AG04449 (cell line): Measurements from ENCODE around the gene PHGDH.
"Not testable (repeated sequence)": the region's sequence is repeated elsewhere in the genome, so short reads cannot be mapped to it uniquely, and the experiment has no call there.

ENCODE experiments used
- CTCF ChIA-PET: fragments of 350-600 bp; formaldehyde crosslinking; extraction: SDS; loops from one replicate; lab custom pipeline; 2021; ENCODE audit warnings: antibody characterized with exemption; lab: Yijun Ruan, JAX
- POLR2A ChIA-PET: fragments of 400-600, 350-600 bp; formaldehyde crosslinking; extraction: SDS; loops from one replicate; lab custom pipeline; 2020; ENCODE audit warnings: antibody characterized with exemption, inconsistent platforms; lab: Yijun Ruan, JAX
- DNase-seq: peaks from one replicate; pipeline ENCODE4 v3.0.0-alpha.2; 2010; ENCODE audit warnings: low read depth, low spot score
- H3K4me3 ChIP-seq: 2 replicates; pipeline ENCODE4 v1.5.1; 2011; ENCODE audit warnings: low read depth, mild to moderate bottlenecking, control low read depth, low read length
- CTCF ChIP-seq: IDR thresholded peaks from one replicate; pipeline ENCODE4 v1.5.1; 2011; ENCODE audit warnings: mild to moderate bottlenecking, moderate library complexity, low read length, control low read depth, inconsistent platforms; ENCODE audit not compliant: insufficient read depth; ENCODE audit errors: missing control alignments

The PHGDH gene

GRCh38 chr1:119686661-119687060, 25.1 kb upstream of the PHGDH start:
- CTCF ChIA-PET: interaction anchor here (1.1 to 5.9 kb wide), 4 partner anchors 11 to 77 kb away, joined by 3 to 85 read pairs (median 4); no protein-coding TSS in a partner anchor
- TF ChIP-seq CTCF: no peak
- POLR2A ChIA-PET: no interaction called here
- no peak for DNase-seq
- H3K4me3 ChIP-seq: no peak overlapping the region

GRCh38 chr1:119687434-119688079, 24.2 kb upstream of the PHGDH start:
- ChIA-PET CTCF (interaction anchor here (1.1 to 5.9 kb wide), 5 partner anchors 10 to 78 kb away, joined by 3 to 85 read pairs (median 6); no protein-coding TSS in a partner anchor), POLR2A (no interaction called here)
- H3K4me3 ChIP-seq: no peak overlapping the region
- no peak for DNase-seq
- no peak for TF ChIP-seq CTCF

GRCh38 chr1:119688810-119689209, 22.9 kb upstream of the PHGDH start:
- no peak overlapping the region for H3K4me3 ChIP-seq
- ChIA-PET CTCF (interaction anchor here (1.3 to 5.9 kb wide), 3 partner anchors 9 to 13 kb away, joined by 4 to 85 read pairs (median 7); no protein-coding TSS in a partner anchor), POLR2A (no interaction called here)
- no peak for TF ChIP-seq CTCF
- DNase-seq: no peak

- H3K4me3 ChIP-seq: no peak overlapping the region
- ChIA-PET CTCF (interaction anchor here (1.3 to 5.9 kb wide), 3 partner anchors 8 to 14 kb away, joined by 4 to 85 read pairs (median 7); no protein-coding TSS in a partner anchor), POLR2A (no interaction called here)
- no peak for DNase-seq
- TF ChIP-seq CTCF: no peak
These were observed 22.2 kb upstream of the PHGDH start for GRCh38 chr1:119689511-119689910.

- POLR2A ChIA-PET, H3K4me3 ChIP-seq, DNase-seq: not testable (repeated sequence)
- CTCF ChIA-PET: interaction anchor here (1.0 to 2.2 kb wide), 2 partner anchors 19 to 22 kb away, joined by 4 to 14 read pairs; no protein-coding TSS in a partner anchor
These were observed 14.9 kb upstream of the PHGDH start for GRCh38 chr1:119696863-119697262.

- ChIA-PET POLR2A (interaction anchor here (1.0 kb wide), 1 partner anchor 14 kb away, joined by 3 read pairs; the partner anchor contains the start of gene PHGDH), CTCF (interaction anchor here (1.0 to 2.2 kb wide), 4 partner anchors 9 to 23 kb away, joined by 4 to 14 read pairs (median 6); no protein-coding TSS in a partner anchor)
- no peak overlapping the region for H3K4me3 ChIP-seq
- no peak for DNase-seq
- TF ChIP-seq CTCF: no peak
These were observed 14.1 kb upstream of the PHGDH start for GRCh38 chr1:119697598-119697997.
